Naive thymus-derived CD4-positive, alpha-beta T cell (primary cell): ENCODE measurements around the gene MEI1. TPM values are rescaled to one million over a fixed set of nuclear protein-coding genes. Genes with fewer than 3 reads are reported as not detected.
A peak's percentile ranks its signal among the peaks of the same experiment; 100 is the strongest.
"Not testable (repeated sequence)": the region's sequence is repeated elsewhere in the genome, so short reads cannot be mapped to it uniquely, and the experiment has no call there.

Experiments
- ATAC-seq: fragments of 150-1000 bp; cut with Tn5 transposase; 2 replicates; pipeline ENCODE4 v1.10.0; 2021; ENCODE audit warnings: mild to moderate bottlenecking, moderate library complexity
- CTCF ChIA-PET: fragments of 350-600 bp; sonication (Branson Sonifier 250); formaldehyde crosslinking; loops from one replicate; lab custom pipeline; 2021; ENCODE audit warnings: antibody characterized with exemption; lab: Charles Lee
- POLR2A ChIA-PET: fragments of 350-600 bp; sonication (Branson Sonifier 250); formaldehyde crosslinking; loops from one replicate; lab custom pipeline; 2021; ENCODE audit warnings: antibody characterized with exemption, inconsistent platforms; lab: Charles Lee
- DNase-seq, 9 donors: peaks; one replicate each; pipeline versions ENCODE4 v3.0.0 to v3.0.0-alpha.2; 2020 to 2022; ENCODE audit warnings: mixed read lengths in 1 of 9
- H3K27ac ChIP-seq: one replicate; pipeline ENCODE4 v1.7.0; 2013; ENCODE audit warnings: mild to moderate bottlenecking, low read depth, low read length, moderate library complexity
- H3K27me3 ChIP-seq, 2 donors: one replicate each; pipeline ENCODE4 v1.7.0; 2013; ENCODE audit warnings: low read length in 2 of 2, mild to moderate bottlenecking in 2 of 2, moderate library complexity in 2 of 2; ENCODE audit not compliant: control insufficient read depth in 2 of 2, insufficient read depth in 2 of 2
- H3K36me3 ChIP-seq, 3 experiments: 1 replicate in 2 of 3; 2 replicates in 1 of 3; pipeline ENCODE4 v1.7.0; 2013; ENCODE audit warnings: low read length in 3 of 3, mild to moderate bottlenecking in 3 of 3, moderate library complexity in 1 of 3; ENCODE audit not compliant: insufficient read depth in 3 of 3, control insufficient read depth in 2 of 3
- H3K4me1 ChIP-seq, 2 donors: one replicate each; pipeline ENCODE4 v1.7.0; 2013; ENCODE audit warnings: low read length in 2 of 2, mild to moderate bottlenecking in 2 of 2, moderate library complexity in 1 of 2; ENCODE audit not compliant: control insufficient read depth in 2 of 2, insufficient read depth in 2 of 2
- H3K4me3 ChIP-seq: 2 replicates; pipeline ENCODE4 v1.7.0; 2013; ENCODE audit warnings: mild to moderate bottlenecking, low read length
- H3K9me3 ChIP-seq, 3 experiments: 1 replicate in 2 of 3; 2 replicates in 1 of 3; pipeline ENCODE4 v1.7.0; 2013; ENCODE audit warnings: low read length in 3 of 3; ENCODE audit not compliant: control insufficient read depth in 2 of 3
- H3K27ac Mint-ChIP-seq, 9 donors: one replicate each; pipeline ENCODE4 v1.8.0; 2020 to 2022; ENCODE audit warnings: mixed read lengths in 9 of 9, mild to moderate bottlenecking in 8 of 9, moderate library complexity in 5 of 9, inconsistent platforms in 2 of 9
- H3K27me3 Mint-ChIP-seq, 5 donors: one replicate each; pipeline ENCODE4 v1.8.0; 2021 to 2022; ENCODE audit warnings: mixed read lengths in 5 of 5, mild to moderate bottlenecking in 1 of 5
- H3K36me3 Mint-ChIP-seq, 5 donors: one replicate each; pipeline ENCODE4 v1.8.0; 2020 to 2022; ENCODE audit warnings: mixed read lengths in 5 of 5, mild to moderate bottlenecking in 3 of 5, inconsistent platforms in 1 of 5
- H3K4me1 Mint-ChIP-seq, 7 donors: one replicate each; pipeline ENCODE4 v1.8.0; 2020 to 2022; ENCODE audit warnings: mixed read lengths in 7 of 7, mild to moderate bottlenecking in 3 of 7, inconsistent platforms in 1 of 7
- H3K4me3 Mint-ChIP-seq, 10 donors: one replicate each; pipeline ENCODE4 v1.8.0; 2020 to 2022; ENCODE audit warnings: mild to moderate bottlenecking in 10 of 10, mixed read lengths in 10 of 10, moderate library complexity in 6 of 10, inconsistent platforms in 2 of 10
- H3K9me3 Mint-ChIP-seq, 11 donors: one replicate each; pipeline ENCODE4 v1.8.0; 2020 to 2022; ENCODE audit warnings: mixed read lengths in 11 of 11, mild to moderate bottlenecking in 4 of 11, inconsistent platforms in 1 of 11, moderate library complexity in 1 of 11
- intact Hi-C, 2 donors: fragments of 100-400 bp; cut with micrococcal nuclease; formaldehyde crosslinking; loops; one replicate each; pipeline ENCODE4 v1.15.1; 2023
- polyA plus RNA-seq, 2 donors: library from polyadenylated mRNA; unstranded; fragments of 300-500 nt; fragmentation: Illumina TruSeq; gene quantifications; one replicate each; pipeline ENCODE4 v1.2.3, GENCODE V29; 2021
- total RNA-seq, 6 experiments: library from RNA in 5 of 6; stranded (reverse) in 5 of 6; gene quantifications; 1 replicate in 5 of 6; 2 replicates in 1 of 6; pipeline ENCODE4 v1.2.3 and lab custom pipeline; 2021 to 2026

MEI1 gene
- total and polyA plus RNA-seq, 7 experiments from 2014 or later, result 40.4 to 112 (median 64.7) TPM

GRCh38 chr22:41658869-41659268 lies 40.4 kb upstream of the MEI1 start:
- Mint-ChIP-seq H3K9me3 (no peaks in the 10 kb centered on the region), H3K4me3 (no peak overlapping the region), H3K27me3 (no peaks in the 10 kb centered on the region), H3K27ac (no peak overlapping the region), H3K36me3 (peaks cover 15 to 44% (median 26%) of the 10 kb centered on the region in 5 donors), H3K4me1 (peaks cover 0 to 6% (median 0%) of the 10 kb centered on the region in 7 donors)
- no peaks in the 10 kb centered on the region for H3K27me3 ChIP-seq
- intact Hi-C loops, result no loop called here
- H3K4me1 ChIP-seq, result no peaks in the 10 kb centered on the region
- CTCF ChIA-PET, result no interaction called here
- H3K9me3 ChIP-seq, result no peaks in the 10 kb centered on the region
- peaks cover 48 to 94% (median 59%) of the 10 kb centered on the region in 3 experiments for H3K36me3 ChIP-seq
- no peak overlapping the region for H3K4me3 ChIP-seq
- no peak overlapping the region for H3K27ac ChIP-seq
- no peak for DNase-seq
- POLR2A ChIA-PET, result no interaction called here
- no peak for ATAC-seq

GRCh38 chr22:41659941-41660340 lies 39.4 kb upstream of the MEI1 start:
- H3K27ac ChIP-seq, result no peak overlapping the region
- POLR2A ChIA-PET, result interaction anchor here (0.6 kb wide), 1 partner anchor 238 kb away, joined by 3 read pairs; no protein-coding TSS in a partner anchor
- peak overlapping the region in 6 of 9 donors; percentile 2 to 81 (median 42) for H3K27ac Mint-ChIP-seq

GRCh38 chr22:41660416-41660815 lies 38.9 kb upstream of the MEI1 start:
- DNase-seq, result no peak
- no peak overlapping the region for H3K27ac ChIP-seq

More at GRCh38 chr22:41659941-41660340, 39.4 kb upstream of the MEI1 start:
- Histone ChIP-seq H3K4me1 (no peaks in the 10 kb centered on the region), H3K9me3 (no peaks in the 10 kb centered on the region), H3K27me3 (no peaks in the 10 kb centered on the region), H3K36me3 (peaks cover 38 to 94% (median 48%) of the 10 kb centered on the region in 3 experiments), H3K4me3 (no peak overlapping the region)
- no peak for ATAC-seq
- H3K9me3 Mint-ChIP-seq, result no peaks in the 10 kb centered on the region
- H3K27me3 Mint-ChIP-seq, result no peaks in the 10 kb centered on the region
- no peak for DNase-seq
- peaks cover 15 to 49% (median 22%) of the 10 kb centered on the region in 5 donors for H3K36me3 Mint-ChIP-seq
- H3K4me1 Mint-ChIP-seq, result peaks cover 0 to 6% (median 0%) of the 10 kb centered on the region in 7 donors
- H3K4me3 Mint-ChIP-seq, result no peak overlapping the region
- intact Hi-C loops, result no loop called here
- CTCF ChIA-PET, result interaction anchor here (2.1 kb wide), 1 partner anchor 37 kb away, joined by 5 read pairs; no protein-coding TSS in a partner anchor

GRCh38 chr22:41661088-41661487 lies 38.2 kb upstream of the MEI1 start:
- peak overlapping the region in 5 of 9 donors; percentile 5 to 77 (median 40) for H3K27ac Mint-ChIP-seq
- intact Hi-C loops, result no loop called here
- no peaks in the 10 kb centered on the region for H3K27me3 Mint-ChIP-seq
- POLR2A ChIA-PET, result interaction anchor here (0.7 kb wide), 1 partner anchor 121 kb away, joined by 3 read pairs; no protein-coding TSS in a partner anchor
- H3K9me3 Mint-ChIP-seq, result no peaks in the 10 kb centered on the region
- Histone ChIP-seq H3K9me3 (no peaks in the 10 kb centered on the region), H3K36me3 (peaks cover 29 to 90% (median 44%) of the 10 kb centered on the region in 3 experiments), H3K4me1 (no peaks in the 10 kb centered on the region), H3K27ac (peak overlapping the region; percentile 18), H3K27me3 (no peaks in the 10 kb centered on the region), H3K4me3 (no peak overlapping the region)
- CTCF ChIA-PET, result interaction anchor here (0.7 to 2.1 kb wide), 2 partner anchors 36 to 146 kb away, joined by 3 to 5 read pairs; no protein-coding TSS in a partner anchor
- peaks cover 15 to 46% (median 22%) of the 10 kb centered on the region in 5 donors for H3K36me3 Mint-ChIP-seq
- H3K4me3 Mint-ChIP-seq, result no peak overlapping the region
- DNase-seq, result no peak
- H3K4me1 Mint-ChIP-seq, result peaks cover 0 to 6% (median 0%) of the 10 kb centered on the region in 7 donors
- no peak for ATAC-seq

More at GRCh38 chr22:41660416-41660815, 38.9 kb upstream of the MEI1 start:
- POLR2A ChIA-PET, result no interaction called here
- Mint-ChIP-seq H3K9me3 (no peaks in the 10 kb centered on the region), H3K27ac (peak overlapping the region; percentile 2 to 81 (median 40)), H3K4me3 (no peak overlapping the region), H3K27me3 (no peaks in the 10 kb centered on the region), H3K36me3 (peaks cover 15 to 50% (median 22%) of the 10 kb centered on the region in 5 donors), H3K4me1 (peaks cover 0 to 6% (median 0%) of the 10 kb centered on the region in 7 donors)
- intact Hi-C loops, result no loop called here
- CTCF ChIA-PET, result interaction anchor here (0.7 to 2.1 kb wide), 2 partner anchors 37 to 147 kb away, joined by 3 to 5 read pairs; no protein-coding TSS in a partner anchor
- Histone ChIP-seq H3K27me3 (no peaks in the 10 kb centered on the region), H3K36me3 (peaks cover 33 to 95% (median 44%) of the 10 kb centered on the region in 3 experiments), H3K9me3 (no peaks in the 10 kb centered on the region), H3K4me1 (no peaks in the 10 kb centered on the region), H3K4me3 (no peak overlapping the region)
- no peak for ATAC-seq

- Mint-ChIP-seq H3K9me3 (no peaks in the 10 kb centered on the region), H3K36me3 (peaks cover 15 to 46% (median 22%) of the 10 kb centered on the region in 5 donors), H3K27me3 (no peaks in the 10 kb centered on the region), H3K4me1 (peaks cover 1 to 7% (median 4%) of the 10 kb centered on the region in 7 donors), H3K27ac (peak overlapping the region in 1 of 9 donors; percentile 1), H3K4me3 (no peak overlapping the region)
- DNase-seq (no peak), ATAC-seq (no peak)
- Histone ChIP-seq H3K9me3 (no peaks in the 10 kb centered on the region), H3K27ac (no peak overlapping the region), H3K4me1 (peaks cover 0 to 3% of the 10 kb centered on the region in 2 donors), H3K4me3 (no peak overlapping the region), H3K27me3 (no peaks in the 10 kb centered on the region), H3K36me3 (peaks cover 26 to 84% (median 41%) of the 10 kb centered on the region in 3 experiments)
- ChIA-PET CTCF (no interaction called here), POLR2A (no interaction called here)
- intact Hi-C loops, result no loop called here
These were observed 37.6 kb upstream of the MEI1 start for GRCh38 chr22:41661713-41662112.

GRCh38 chr22:41663594-41663993 lies 35.7 kb upstream of the MEI1 start:
- H3K36me3 Mint-ChIP-seq, result peaks cover 15 to 40% (median 22%) of the 10 kb centered on the region in 5 donors
- H3K27ac ChIP-seq, H3K27me3 ChIP-seq, DNase-seq, H3K4me3 ChIP-seq, intact Hi-C loops, H3K4me1 ChIP-seq, H3K9me3 Mint-ChIP-seq, H3K4me3 Mint-ChIP-seq, H3K27me3 Mint-ChIP-seq, ATAC-seq, H3K9me3 ChIP-seq: not testable (repeated sequence)
- peaks cover 10 to 68% (median 26%) of the 10 kb centered on the region in 3 experiments for H3K36me3 ChIP-seq
- peaks cover 6 to 15% (median 10%) of the 10 kb centered on the region in 7 donors for H3K4me1 Mint-ChIP-seq
- ChIA-PET CTCF (interaction anchor here (0.9 kb wide), 1 partner anchor 35 kb away, joined by 3 read pairs; the partner anchor contains the start of gene MEI1), POLR2A (interaction anchor here (1.5 kb wide), 1 partner anchor 43 kb away, joined by 3 read pairs; the partner anchor contains the start of genes DESI1 and XRCC6)
- H3K27ac Mint-ChIP-seq, result peak overlapping the region in 6 of 9 donors; percentile 7 to 58 (median 40)
